ENCODE measurements around the gene CLHC1.

- TF ChIP-seq ZNF274 (IDR thresholded peaks at IDR 0.05; ENCODE audit: low read depth, low read length) (no peak), YY1 (IDR thresholded peaks at IDR 0.05; ENCODE audit: insufficient read depth, insufficient read length) (no peak), SUZ12 (IDR thresholded peaks at IDR 0.05; ENCODE audit: extremely low read depth, insufficient read depth, insufficient read length) (no peak)
Measured at GRCh38 chr2:55159752-55160151, 72.3 kb downstream of the CLHC1 start.

Data from NT2/D1 (cell line).